HuH-7 (cell line): ENCODE data around the gene OR10D3.
A peak's percentile ranks its signal among the peaks of the same experiment; 100 is the strongest.
"Not testable (repeated sequence)": the region's sequence is repeated elsewhere in the genome, so short reads cannot be mapped to it uniquely, and the experiment has no call there.

Experiments used
- DNase-seq: peaks from one replicate; pipeline ENCODE4 v3.0.0; 2011; ENCODE audit warnings: low spot score

Gene OR10D3

DNA sequence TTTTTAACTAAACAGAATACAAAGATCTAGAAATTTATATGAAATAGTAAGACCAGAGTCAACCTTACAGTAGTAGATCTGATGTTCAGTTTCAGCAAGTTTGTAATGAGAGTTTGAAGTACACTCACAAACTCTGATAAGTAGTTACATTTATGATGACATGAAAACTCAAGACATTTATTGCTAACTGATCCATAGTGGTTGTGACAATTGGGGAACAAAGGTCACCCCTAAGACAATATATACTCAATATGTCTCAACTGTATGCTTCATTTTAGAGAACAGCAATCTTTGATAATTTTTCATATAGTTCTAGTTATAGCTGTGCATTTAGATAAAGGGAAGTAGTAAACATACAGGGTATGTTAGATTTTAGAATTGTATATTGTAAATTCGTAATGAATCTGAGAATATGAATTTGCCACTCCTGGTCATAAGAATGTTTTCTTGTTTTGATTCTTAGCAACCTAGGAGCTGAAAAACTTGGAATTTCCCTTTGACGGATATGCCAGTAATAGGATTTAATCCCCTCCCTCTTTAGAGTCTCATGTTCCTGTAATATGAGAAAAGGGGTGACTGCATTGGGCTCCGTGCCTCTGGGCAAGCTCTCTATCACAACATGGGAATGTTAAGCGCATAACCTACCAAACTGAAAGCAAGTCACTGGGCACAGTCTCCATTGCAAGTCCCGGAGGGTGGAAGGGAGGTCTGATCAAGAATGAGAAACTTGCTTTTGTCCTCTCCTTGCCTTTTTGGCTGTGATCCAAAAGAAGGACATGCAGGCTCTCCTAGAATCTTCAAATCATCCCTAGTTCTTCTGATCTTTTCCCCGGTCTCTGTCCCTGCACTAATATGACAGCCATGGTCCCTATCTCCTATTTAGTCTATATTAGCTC, 11.4 kb downstream of the OR10D3 start:
- no peak for DNase-seq

DNA sequence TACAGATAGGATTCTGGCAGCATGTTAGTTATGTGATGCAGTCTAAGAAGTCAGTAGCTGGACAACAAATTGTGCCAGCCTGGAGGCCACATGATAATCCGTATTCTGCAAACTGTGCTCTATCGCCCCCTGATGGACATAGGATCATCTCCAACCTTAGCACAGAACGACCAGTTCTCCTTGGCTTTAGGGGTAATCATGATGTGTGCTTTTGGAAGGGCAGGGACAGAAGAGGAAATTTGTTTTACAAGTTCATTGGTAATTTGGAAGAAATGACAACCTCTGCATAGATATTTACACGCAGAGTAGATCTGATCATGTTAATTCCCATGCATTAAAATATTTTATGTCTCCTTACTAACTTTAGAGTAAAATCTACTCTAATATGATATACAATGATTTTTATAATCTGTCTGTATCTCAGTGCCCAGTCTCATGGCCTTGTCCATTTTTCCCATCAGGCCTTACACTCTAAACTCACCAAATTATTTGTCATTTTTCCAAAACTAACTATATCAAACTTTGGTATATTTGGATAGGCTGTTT, 12.1 kb downstream of the OR10D3 start:
- DNase-seq, result peak; percentile 57

DNA sequence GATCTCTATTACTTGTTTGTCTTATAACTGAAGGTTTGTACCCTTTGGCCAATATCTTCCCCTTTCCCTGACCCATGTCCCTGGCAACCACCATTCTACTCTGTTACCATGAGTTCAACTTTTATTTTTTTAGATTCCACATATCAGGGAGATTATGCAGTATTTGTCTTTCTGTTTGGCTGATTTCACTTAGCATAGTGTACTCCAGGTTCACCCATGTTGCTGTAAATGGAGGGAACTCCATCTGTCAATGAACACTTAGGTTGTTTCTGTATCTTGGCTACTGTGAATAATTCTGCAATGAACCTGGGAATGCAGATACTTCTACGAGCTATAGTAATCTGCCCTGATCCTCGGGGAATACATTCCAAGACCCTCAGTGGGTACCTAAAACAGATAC, 14.9 kb downstream of the OR10D3 start:
- DNase-seq, result no peak

DNA sequence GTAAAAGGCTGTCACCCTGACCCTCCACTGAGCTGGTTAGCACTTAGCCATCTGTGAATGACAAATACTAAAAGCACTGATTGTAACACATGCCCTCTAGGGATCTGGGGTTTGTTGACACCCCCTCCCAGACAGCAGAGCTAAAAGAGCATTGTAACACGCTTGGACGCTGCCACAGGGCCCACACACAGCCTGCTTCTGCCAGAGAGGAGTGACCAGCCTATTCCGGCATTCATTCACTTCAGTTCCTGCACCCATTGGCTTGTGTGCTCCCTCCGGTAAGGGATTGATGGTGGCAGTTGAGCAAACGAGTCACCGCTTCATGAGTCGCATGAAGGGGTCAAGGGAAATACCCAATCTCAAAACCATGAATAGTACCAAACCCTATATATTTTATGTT, 15.8 kb downstream of the OR10D3 start:
- DNase-seq, result no peak

DNA sequence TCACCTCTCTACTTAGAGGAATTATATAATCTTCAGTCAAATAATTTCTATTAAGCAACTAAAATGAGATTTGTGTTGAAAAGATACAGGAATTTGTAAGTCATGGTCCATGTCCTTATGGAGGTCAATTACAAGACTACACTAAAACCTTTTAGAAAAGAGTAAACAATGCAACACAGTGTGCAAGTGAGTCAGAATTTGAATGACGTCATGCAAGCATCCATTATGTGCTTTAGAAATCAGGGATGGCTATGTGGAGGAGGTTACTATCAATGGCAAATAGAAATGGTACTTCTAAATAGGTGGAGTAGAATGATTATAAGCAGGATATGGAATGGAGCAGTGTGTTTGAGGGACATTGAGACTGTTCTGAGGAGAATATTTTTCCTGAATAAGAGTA, 16.6 kb downstream of the OR10D3 start:
- DNase-seq, result no peak

DNA sequence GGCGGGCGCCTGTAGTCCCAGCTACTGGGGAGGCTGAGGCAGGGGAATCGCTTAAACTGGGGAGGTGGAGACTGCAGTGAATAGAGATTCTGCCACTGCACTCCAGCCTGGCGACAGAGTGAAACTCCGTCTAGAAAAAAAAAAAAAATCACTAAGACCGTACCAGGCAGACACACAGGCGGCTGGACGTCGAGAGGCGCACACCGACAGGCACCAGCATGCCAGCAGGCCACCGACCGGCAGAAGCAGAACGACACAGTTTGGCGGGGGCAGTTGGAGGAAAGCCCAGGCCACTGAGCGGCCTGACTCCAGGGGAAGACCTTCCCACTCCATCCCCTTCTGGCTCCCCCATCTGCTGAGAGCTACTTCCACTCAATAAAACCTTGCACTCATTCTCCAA, 17.5 kb downstream of the OR10D3 start:
- DNase-seq, result no peak

DNA sequence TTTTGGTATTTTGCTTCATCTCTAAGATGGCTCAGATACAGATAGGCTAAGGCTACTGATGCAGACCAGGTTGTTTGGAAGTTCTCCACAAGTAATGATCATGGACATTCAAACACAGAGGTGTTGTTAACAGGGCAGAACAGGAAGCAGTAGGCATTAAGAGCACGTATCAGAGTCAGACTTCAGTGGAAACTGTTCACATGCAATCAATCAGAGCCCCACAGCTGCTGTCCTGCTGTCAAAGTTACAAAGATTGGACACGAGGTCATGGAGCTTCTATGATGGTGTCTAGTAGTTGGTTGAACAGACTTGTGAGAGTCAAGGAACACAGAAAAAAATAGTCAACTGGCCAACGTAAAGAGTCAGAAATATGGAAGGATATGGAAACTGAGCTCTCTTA, 19.8 kb downstream of the OR10D3 start:
- DNase-seq, result no peak

DNA sequence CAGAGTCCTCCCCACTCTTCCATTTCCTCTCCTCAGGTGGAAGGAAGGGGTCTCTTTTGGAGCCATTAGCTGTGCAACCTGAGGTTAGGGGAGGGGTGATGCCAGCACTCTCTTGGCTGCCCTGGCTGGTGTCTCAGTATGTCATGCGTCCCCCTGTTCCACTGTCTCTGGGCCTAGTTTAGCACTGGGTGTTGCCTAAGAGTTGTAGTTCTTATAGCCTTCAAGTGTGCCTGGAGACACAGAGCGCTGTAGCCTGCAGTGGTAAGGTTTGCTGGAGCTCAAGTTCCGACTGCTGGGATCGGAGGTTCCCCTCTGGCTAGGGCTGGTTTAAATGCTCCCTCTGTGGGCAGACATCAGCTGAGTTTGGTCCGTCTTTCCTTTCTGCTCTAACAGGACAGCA, 20.9 kb downstream of the OR10D3 start:
- no peak for DNase-seq

DNA sequence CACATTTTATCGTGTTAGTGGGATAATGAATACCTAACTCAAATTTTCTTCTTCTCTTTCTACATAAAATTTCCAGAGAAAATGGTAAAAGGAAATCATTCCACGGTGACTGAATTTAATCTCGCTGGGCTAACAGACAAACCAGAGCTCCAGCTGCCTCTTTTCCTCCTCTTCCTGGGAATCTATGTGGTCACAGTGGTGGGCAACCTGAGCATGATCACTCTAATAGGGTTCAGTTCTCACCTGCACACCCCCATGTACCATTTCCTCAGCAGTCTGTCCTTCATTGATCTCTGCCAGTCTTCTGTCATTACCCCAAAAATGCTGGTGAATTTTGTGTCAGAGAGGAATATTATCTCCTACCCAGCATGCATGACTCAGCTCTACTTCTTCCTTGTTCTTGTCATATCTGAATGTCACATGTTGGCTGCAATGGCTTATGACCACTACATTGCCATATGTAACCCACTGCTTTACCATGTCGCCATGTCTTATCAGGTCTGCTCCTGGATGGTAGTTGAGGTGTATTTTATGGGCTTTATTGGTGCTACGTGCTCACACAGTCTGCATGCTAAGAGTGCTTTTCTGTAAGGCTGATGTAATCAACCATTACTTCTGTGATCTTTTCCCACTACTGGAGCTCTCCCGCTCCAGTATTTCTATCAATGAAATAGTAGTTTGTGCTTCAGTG, 24.1 kb downstream of the OR10D3 start:
- no peak for DNase-seq

DNA sequence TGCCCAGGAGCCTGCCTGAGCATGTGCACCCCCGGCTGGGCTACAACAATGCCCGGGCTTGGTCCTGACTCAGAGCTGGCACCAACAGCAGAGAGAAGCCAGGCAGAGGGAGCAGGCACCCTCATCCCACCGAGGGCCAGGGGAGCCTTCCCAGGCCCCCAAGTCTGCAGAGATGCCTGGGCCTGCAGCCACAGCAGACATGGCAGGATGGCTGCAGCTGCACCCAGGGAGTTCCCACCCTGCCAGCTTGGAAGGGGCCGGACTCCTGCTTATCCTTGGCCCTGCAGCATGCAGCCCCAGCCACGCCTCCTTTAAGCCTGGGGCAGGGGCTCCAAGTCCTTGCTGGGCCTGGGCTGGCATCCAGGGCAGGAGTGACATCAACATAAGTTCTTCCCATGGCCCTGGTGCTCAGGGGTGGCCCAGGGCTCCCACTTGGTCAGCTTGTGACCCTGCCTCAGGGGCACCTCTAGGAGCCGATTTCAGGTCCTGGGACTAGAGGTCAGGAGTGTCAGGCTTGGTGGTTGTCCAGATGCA, 26.7 kb downstream of the OR10D3 start:
- DNase-seq, result no peak

DNA sequence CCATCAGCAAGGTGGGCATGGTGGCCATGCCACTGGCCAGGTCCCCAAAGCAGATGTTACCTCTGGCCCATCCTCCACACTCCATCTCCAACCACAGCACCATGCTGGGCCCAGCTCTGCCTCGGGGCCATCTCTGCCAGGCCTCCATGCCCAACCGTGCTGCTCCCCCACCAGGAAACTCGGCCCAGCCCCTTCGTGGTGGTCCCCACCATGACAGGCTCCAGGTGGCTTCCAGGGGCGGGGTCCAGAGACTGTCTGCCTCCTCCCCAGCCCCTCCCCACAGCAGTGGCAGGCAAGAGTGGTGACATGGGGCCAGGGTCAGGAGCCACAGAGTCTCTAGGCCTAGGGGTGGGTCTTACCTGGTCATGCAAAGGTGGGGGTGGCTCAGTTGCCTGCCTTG, 27.3 kb downstream of the OR10D3 start:
- DNase-seq, result no peak

DNA sequence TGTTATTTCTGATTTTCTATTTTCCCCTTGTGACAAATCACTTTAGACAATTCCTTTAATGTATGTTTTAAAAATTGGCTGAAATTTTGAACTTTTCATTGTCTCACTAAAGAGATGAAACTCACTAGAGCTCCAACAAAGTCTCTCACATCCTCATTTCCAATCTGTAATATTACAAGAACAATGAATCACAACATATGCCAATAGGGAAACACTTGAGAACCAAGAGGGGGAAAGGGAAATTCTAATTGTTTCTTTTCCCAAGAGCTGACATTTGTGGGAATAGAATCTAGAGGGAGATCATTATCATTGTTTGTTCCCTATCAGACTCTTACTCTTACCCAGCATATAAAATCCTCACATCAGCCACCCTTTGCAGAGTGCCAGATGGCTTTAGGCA, 28.2 kb downstream of the OR10D3 start:
- DNase-seq, result no peak

DNA sequence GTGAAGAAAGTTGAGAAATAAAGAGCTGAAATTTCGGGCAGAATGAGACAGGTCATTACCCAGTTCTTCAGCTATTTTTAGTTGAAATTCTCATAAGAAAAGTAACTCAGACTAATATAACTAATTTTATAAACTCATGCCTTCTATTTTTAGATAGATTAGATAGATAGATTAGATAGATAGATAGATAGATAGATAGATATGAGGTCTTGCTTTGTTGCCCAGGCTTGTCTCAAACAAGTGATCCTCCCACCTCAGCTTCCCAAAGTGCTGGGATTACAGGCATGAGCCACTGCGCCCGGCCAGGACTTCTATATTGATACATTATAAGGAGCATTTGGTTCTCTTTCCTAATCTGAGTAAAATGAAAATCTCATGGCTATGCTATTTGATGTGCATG, 30.9 kb downstream of the OR10D3 start:
- DNase-seq, result no peak

DNA sequence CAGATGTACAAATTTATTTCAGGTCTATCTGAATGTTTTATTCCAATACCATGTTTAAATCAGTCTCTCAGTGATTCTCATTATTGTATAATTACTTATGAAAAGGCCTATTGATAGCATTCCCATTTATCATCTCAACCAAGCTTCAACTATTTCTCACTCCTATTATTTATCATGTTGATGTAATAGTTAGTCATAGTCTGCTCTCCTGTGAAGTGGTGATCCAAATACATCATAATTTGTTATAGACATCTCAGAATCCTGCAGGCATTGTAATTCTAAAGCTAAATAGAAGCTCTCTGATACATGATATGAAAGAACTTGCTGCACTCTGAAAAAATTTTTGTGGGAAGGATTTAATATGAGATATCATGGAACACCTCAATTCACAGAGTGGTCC, 36.0 kb downstream of the OR10D3 start:
- DNase-seq, result no peak

DNA sequence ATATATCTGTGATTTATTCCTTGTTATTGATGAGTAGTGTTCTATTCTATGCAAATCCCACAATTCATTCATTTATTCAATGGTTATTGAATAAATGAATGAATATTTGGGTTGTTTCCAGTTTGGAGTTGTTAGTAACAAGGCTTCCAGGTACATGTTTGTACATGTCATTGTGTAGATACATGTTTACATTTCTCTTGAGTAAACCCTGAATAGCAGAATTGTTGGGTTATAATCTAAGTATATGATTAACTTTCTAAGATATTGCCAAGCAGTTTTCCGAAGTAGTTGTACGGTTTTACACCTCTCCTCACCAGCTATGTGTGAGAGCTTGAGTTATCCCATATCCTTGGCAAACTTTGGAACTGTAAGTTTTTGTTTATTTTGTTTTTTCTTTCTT, 39.3 kb downstream of the OR10D3 start:
- DNase-seq, result no peak

DNA sequence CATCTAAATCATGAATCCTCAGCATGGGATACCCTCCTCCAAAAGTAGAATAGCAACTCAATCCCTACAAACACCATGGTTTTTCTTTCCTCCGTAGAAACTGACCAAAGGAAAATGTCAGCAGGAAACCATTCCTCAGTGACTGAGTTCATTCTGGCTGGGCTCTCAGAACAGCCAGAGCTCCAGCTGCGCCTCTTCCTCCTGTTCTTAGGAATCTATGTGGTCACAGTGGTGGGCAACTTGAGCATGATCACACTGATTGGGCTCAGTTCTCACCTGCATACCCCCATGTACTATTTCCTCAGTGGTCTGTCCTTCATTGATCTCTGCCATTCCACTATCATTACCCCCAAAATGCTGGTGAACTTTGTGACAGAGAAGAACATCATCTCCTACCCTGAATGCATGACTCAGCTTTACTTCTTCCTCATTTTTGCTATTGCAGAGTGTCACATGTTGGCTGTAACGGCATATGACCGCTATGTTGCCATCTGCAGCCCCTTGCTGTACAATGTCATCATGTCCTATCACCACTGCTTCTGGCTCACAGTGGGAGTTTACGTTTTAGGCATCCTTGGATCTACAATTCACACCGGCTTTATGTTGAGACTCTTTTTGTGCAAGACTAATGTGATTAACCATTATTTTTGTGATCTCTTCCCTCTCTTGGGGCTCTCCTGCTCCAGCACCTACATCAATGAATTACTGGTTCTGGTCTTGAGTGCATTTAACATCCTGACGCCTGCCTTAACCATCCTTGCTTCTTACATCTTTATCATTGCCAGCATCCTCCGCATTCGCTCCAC, 41.7 kb downstream of the OR10D3 start:
- DNase-seq, result not testable (repeated sequence)

DNA sequence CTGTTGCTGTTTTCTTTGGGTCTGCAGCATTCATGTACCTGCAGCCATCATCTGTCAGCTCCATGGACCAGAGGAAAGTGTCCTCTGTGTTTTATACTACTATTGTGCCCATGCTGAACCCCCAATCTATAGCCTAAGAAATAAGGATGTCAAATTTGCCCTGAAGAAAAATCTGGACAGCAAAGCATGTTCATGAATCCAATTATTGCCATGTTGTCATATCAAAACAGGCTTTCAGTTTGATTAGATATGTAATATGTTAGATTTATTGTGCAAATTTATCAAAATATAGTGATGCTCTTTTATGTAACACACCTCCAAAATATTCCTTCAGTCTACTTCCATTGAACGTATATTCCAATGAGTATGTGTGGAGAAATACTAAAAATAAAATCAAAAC, 42.3 kb downstream of the OR10D3 start:
- no peak for DNase-seq

DNA sequence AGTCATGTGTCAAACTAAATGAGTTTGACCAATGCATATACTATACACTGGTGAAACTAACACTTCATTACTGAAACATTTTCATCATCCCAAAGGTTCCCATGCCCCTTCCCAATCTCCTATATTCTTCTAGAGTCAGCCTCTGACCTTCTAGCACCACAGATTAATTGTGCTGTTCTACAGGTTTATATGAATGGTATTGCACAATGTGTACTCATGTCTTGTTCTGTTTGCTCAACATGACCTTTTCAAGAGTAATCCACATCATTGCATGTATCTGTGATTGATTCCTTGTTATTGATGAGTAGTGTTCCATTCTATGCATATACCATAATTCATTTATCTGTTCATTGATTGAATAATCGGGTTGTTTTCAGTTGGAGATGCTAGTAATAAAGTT, 50.2 kb downstream of the OR10D3 start:
- DNase-seq, result peak; percentile 15
